Activated naive CD4-positive, alpha-beta T cell treated with anti-CD3 and anti-CD28 coated beads for 36 hours (primary cell): ENCODE measurements around the gene BICC1. TPM values are rescaled to one million over a fixed set of nuclear protein-coding genes. Genes with fewer than 3 reads are reported as not detected.

Experiments used
- CTCF ChIA-PET: fragments of 350-600 bp; sonication (Branson Sonifier 250); formaldehyde crosslinking; loops from one replicate; lab custom pipeline; 2021; ENCODE audit warnings: antibody characterized with exemption; lab: Charles Lee
- DNase-seq: peaks from one replicate; pipeline ENCODE4 v3.0.0-alpha.2; 2020
- H3K27ac Mint-ChIP-seq: one replicate; pipeline ENCODE4 v1.8.0; 2021; ENCODE audit warnings: mild to moderate bottlenecking, mixed read lengths
- H3K27me3 Mint-ChIP-seq: one replicate; pipeline ENCODE4 v1.8.0; 2021; ENCODE audit warnings: low read depth, mixed read lengths
- H3K36me3 Mint-ChIP-seq: one replicate; pipeline ENCODE4 v1.8.0; 2021; ENCODE audit warnings: low read depth, mixed read lengths
- H3K4me1 Mint-ChIP-seq: one replicate; pipeline ENCODE4 v1.8.0; 2021; ENCODE audit warnings: low read depth, mixed read lengths
- H3K4me3 Mint-ChIP-seq: one replicate; pipeline ENCODE4 v1.8.0; 2021; ENCODE audit warnings: mild to moderate bottlenecking, moderate library complexity, mixed read lengths
- H3K9me3 Mint-ChIP-seq: one replicate; pipeline ENCODE4 v1.8.0; 2021; ENCODE audit warnings: mixed read lengths
- intact Hi-C: fragments of 100-400 bp; cut with micrococcal nuclease; formaldehyde crosslinking; loops from one replicate; pipeline ENCODE4 v1.15.1; 2023
- total RNA-seq, 2 experiments: library from RNA; stranded (reverse); gene quantifications; one replicate each; pipeline ENCODE4 v1.2.3, GENCODE V29; 2021

The BICC1 gene
- total RNA-seq, 2 experiments from 2014 or later: not detected

DNA sequence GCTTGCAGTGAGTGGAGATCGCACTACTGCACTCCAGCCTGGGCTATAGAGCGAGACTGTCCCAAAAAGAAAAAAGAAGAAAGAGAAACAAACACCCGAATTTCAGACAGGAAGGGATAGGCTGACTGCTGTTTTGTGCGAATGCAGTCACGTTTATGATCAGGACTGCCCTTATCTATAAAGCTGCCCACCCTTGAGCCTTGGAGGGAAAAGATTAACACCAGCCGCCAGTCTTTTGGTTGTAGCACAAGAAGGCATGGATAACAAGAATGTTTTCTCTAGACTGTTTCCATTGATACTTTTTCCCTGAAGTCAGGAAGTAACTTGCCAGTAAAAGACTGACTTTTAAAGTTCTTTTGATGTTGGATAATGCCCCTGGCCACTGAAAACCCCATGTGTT is 314.0 kb downstream of the BICC1 start:
- no peak for DNase-seq
- no peaks in the 10 kb centered on the region for H3K9me3 Mint-ChIP-seq
- no peak overlapping the region for H3K27ac Mint-ChIP-seq
- no peaks in the 10 kb centered on the region for H3K36me3 Mint-ChIP-seq
- CTCF ChIA-PET: no interaction called here
- peaks cover 1% of the 10 kb centered on the region for H3K27me3 Mint-ChIP-seq
- intact Hi-C loops: no loop called here
- H3K4me3 Mint-ChIP-seq: no peak overlapping the region
- H3K4me1 Mint-ChIP-seq: no peaks in the 10 kb centered on the region

GRCh38 chr10:58827381-58827780 is 314.7 kb downstream of the BICC1 start:
- Mint-ChIP-seq H3K4me3 (no peak overlapping the region), H3K36me3 (no peaks in the 10 kb centered on the region), H3K9me3 (no peaks in the 10 kb centered on the region), H3K27me3 (peaks cover 1% of the 10 kb centered on the region), H3K27ac (no peak overlapping the region), H3K4me1 (no peaks in the 10 kb centered on the region)
- no peak for DNase-seq
- CTCF ChIA-PET: no interaction called here
- intact Hi-C loops: no loop called here

- Mint-ChIP-seq H3K9me3 (no peaks in the 10 kb centered on the region), H3K4me1 (no peaks in the 10 kb centered on the region), H3K4me3 (no peak overlapping the region), H3K27me3 (no peaks in the 10 kb centered on the region), H3K36me3 (no peaks in the 10 kb centered on the region), H3K27ac (no peak overlapping the region)
- DNase-seq: no peak
- CTCF ChIA-PET: no interaction called here
- intact Hi-C loops: no loop called here
These were observed 317.2 kb downstream of the BICC1 start for GRCh38 chr10:58829839-58830238.

DNA sequence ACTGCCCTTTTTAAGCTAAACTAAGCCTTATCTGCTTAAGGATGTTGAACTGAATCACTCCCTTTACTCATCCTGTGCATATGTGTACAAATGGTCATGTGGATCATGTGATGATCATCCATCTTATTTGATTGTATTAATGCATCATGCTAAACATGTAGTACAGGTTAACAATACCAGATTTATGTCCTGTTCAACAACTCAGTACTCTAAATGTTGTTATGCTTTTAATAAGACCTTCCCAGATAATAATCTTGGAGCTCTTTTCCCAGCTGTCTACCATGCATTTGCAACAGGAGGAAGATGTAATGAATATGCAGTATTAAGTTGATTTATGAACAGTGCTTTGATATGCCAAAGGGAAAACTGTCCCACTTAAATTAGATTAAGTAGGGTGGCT is 318.0 kb downstream of the BICC1 start:
- Mint-ChIP-seq H3K4me1 (no peaks in the 10 kb centered on the region), H3K4me3 (no peak overlapping the region), H3K9me3 (no peaks in the 10 kb centered on the region), H3K36me3 (no peaks in the 10 kb centered on the region), H3K27ac (no peak overlapping the region), H3K27me3 (no peaks in the 10 kb centered on the region)
- CTCF ChIA-PET: no interaction called here
- no peak for DNase-seq
- intact Hi-C loops: no loop called here

GRCh38 chr10:58833771-58834561 is 321.3 kb downstream of the BICC1 start:
- Mint-ChIP-seq H3K27me3 (no peaks in the 10 kb centered on the region), H3K4me3 (no peak overlapping the region), H3K36me3 (no peaks in the 10 kb centered on the region), H3K27ac (no peak overlapping the region), H3K9me3 (no peaks in the 10 kb centered on the region), H3K4me1 (no peaks in the 10 kb centered on the region)
- no peak for DNase-seq
- CTCF ChIA-PET: interaction anchor here (0.5 kb wide), 1 partner anchor 665 kb away, joined by 3 read pairs; no protein-coding TSS in a partner anchor
- intact Hi-C loops: no loop called here

- intact Hi-C loops: no loop called here
- no peaks in the 10 kb centered on the region for H3K36me3 Mint-ChIP-seq
- H3K27ac Mint-ChIP-seq: no peak overlapping the region
- CTCF ChIA-PET: no interaction called here
- H3K4me1 Mint-ChIP-seq: no peaks in the 10 kb centered on the region
- no peak overlapping the region for H3K4me3 Mint-ChIP-seq
- no peaks in the 10 kb centered on the region for H3K9me3 Mint-ChIP-seq
- DNase-seq: no peak
- peaks cover 2% of the 10 kb centered on the region for H3K27me3 Mint-ChIP-seq
These were observed 323.6 kb downstream of the BICC1 start for GRCh38 chr10:58836176-58836700.

- Mint-ChIP-seq H3K4me3 (no peak overlapping the region), H3K27ac (no peak overlapping the region), H3K36me3 (no peaks in the 10 kb centered on the region), H3K27me3 (peaks cover 2% of the 10 kb centered on the region), H3K4me1 (no peaks in the 10 kb centered on the region), H3K9me3 (no peaks in the 10 kb centered on the region)
- no peak for DNase-seq
- CTCF ChIA-PET: interaction anchor here (0.6 kb wide), 1 partner anchor 387 kb away, joined by 3 read pairs; no protein-coding TSS in a partner anchor
- intact Hi-C loops: no loop called here
These were observed 324.4 kb downstream of the BICC1 start for GRCh38 chr10:58836991-58837575.

- no peaks in the 10 kb centered on the region for H3K36me3 Mint-ChIP-seq
- CTCF ChIA-PET: no interaction called here
- no peaks in the 10 kb centered on the region for H3K4me1 Mint-ChIP-seq
- peaks cover 2% of the 10 kb centered on the region for H3K27me3 Mint-ChIP-seq
- H3K27ac Mint-ChIP-seq: no peak overlapping the region
- DNase-seq: no peak
- intact Hi-C loops: no loop called here
- no peak overlapping the region for H3K4me3 Mint-ChIP-seq
- H3K9me3 Mint-ChIP-seq: no peaks in the 10 kb centered on the region
These were observed 325.2 kb downstream of the BICC1 start for GRCh38 chr10:58837826-58838225.

GRCh38 chr10:58838561-58839208 is 326.0 kb downstream of the BICC1 start:
- CTCF ChIA-PET: no interaction called here
- H3K27me3 Mint-ChIP-seq: peaks cover 2% of the 10 kb centered on the region
- no peak overlapping the region for H3K27ac Mint-ChIP-seq
- intact Hi-C loops: no loop called here
- H3K36me3 Mint-ChIP-seq: no peaks in the 10 kb centered on the region
- H3K4me1 Mint-ChIP-seq: no peaks in the 10 kb centered on the region
- DNase-seq: no peak
- no peak overlapping the region for H3K4me3 Mint-ChIP-seq
- H3K9me3 Mint-ChIP-seq: no peaks in the 10 kb centered on the region

DNA sequence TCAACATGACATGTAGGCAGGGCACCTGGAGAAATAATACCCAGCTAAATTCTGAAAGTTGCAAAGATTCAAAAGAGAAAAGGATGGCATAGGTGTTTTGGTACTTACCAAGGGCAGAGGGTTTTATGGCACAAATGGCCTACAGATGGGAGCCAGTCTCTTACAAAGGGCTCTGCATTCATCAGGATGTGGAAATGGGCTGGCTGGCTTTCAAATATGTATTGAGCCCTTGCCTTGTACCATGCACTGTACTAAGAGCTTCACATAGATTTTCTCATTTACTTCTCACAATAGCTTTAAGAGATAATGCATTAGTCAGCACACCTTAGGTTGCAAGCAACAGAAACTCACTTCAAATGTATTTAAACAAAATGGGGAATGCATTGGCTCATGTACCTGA is 327.1 kb downstream of the BICC1 start:
- no peak overlapping the region for H3K4me3 Mint-ChIP-seq
- intact Hi-C loops: no loop called here

DNA sequence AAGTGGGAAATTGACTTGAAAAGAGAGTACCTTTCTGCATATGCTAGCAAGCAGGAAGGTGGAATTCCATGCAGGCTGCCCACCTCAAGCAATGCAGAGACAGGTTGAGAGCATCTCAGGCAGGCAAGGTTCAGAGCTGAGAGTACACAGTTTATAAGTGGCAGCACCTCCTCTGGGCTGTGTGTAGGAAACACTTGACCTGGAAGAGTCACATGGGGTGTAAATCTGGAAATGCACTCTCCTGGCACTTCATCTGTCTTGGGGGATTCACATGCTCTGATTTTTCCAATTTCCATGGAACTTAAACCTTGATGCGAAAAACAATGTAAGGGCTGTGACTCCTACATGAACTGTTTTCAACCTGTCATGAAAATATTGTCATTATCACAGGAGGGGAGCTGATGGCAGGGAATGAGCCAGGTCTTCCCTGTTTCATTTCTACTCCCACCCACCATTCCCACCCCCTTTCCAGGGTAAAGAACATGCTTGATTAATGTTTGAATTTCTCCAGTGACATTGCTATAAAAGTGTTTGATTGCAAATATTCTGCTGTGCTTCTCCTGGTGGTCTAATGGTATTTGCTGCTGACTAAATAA is 328.3 kb downstream of the BICC1 start:
- Mint-ChIP-seq H3K36me3 (no peaks in the 10 kb centered on the region), H3K27me3 (peaks cover 2% of the 10 kb centered on the region), H3K9me3 (no peaks in the 10 kb centered on the region), H3K4me1 (no peaks in the 10 kb centered on the region), H3K4me3 (no peak overlapping the region), H3K27ac (no peak overlapping the region)
- intact Hi-C loops: no loop called here
- DNase-seq: no peak
- CTCF ChIA-PET: interaction anchor here (0.6 kb wide), 1 partner anchor 55 kb away, joined by 3 read pairs; no protein-coding TSS in a partner anchor

More for the DNA sequence above, 327.1 kb downstream of the BICC1 start:
- CTCF ChIA-PET: no interaction called here
- H3K4me1 Mint-ChIP-seq: no peaks in the 10 kb centered on the region
- no peak overlapping the region for H3K27ac Mint-ChIP-seq
- H3K36me3 Mint-ChIP-seq: no peaks in the 10 kb centered on the region
- H3K9me3 Mint-ChIP-seq: no peaks in the 10 kb centered on the region
- H3K27me3 Mint-ChIP-seq: peaks cover 2% of the 10 kb centered on the region
- no peak for DNase-seq

- CTCF ChIA-PET: no interaction called here
These were observed 330.2 kb downstream of the BICC1 start for GRCh38 chr10:58842860-58843376.

More at GRCh38 chr10:58842860-58843376, 330.2 kb downstream of the BICC1 start:
- no peaks in the 10 kb centered on the region for H3K4me1 Mint-ChIP-seq
- H3K27ac Mint-ChIP-seq: no peak overlapping the region
- H3K4me3 Mint-ChIP-seq: no peak overlapping the region
- H3K36me3 Mint-ChIP-seq: no peaks in the 10 kb centered on the region
- DNase-seq: no peak
- H3K9me3 Mint-ChIP-seq: no peaks in the 10 kb centered on the region
- intact Hi-C loops: no loop called here
- H3K27me3 Mint-ChIP-seq: peaks cover 2% of the 10 kb centered on the region
